GM19043 (cell line): ENCODE data around the gene SH3PXD2A.
"Not testable (repeated sequence)": the region's sequence is repeated elsewhere in the genome, so short reads cannot be mapped to it uniquely, and the experiment has no call there.

Experiments
- ATAC-seq: cut with Tn5 transposase; IDR thresholded peaks from one replicate; pipeline ENCODE4 v1.9.1; 2021; ENCODE audit warnings: low read depth; ENCODE audit not compliant: unreplicated experiment

Gene SH3PXD2A

DNA sequence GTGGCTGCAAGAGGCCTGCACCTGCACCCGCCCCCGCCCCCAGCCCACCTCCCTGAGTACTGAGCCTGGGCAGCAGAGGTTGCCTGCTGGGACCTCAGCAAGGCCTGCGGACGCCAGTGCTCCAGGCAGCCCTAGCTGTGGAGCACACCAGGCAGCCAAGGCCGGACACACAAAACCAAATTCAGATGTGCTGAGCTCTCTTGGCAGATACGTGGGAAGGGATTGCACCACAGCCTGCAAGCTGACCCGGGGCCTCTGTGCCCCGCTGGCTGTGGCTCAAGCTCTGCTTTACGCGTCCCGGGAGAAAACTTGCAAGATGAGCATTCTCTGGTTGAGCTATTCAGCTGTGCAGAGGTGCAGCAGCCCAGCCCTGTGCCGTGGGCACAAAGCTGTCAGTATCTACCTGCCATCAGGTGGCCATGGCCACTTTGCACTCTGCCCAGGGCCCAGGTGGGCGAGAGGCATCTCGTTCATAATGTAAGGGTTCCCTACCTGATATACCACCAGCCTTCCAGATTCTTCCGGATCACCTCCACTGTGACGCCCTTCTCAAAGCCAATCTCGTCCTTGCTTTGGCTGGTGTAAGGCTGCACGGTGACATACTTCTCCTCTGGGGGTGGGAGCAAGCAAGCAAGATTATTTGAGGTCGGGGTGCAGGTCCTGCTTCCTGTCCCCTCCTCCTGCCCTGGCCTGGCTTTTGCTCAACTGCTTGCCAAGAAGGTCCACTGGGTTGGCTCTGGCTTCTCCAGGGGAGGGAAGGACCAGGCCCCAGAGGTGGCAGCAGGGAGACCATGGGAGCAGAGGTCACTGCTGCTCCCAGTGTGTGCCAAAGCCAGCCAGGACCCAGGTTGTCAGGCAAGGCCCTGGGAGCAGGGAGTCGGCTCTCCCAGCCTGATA is 238.4 kb downstream of the SH3PXD2A start:
- no peak for ATAC-seq

DNA sequence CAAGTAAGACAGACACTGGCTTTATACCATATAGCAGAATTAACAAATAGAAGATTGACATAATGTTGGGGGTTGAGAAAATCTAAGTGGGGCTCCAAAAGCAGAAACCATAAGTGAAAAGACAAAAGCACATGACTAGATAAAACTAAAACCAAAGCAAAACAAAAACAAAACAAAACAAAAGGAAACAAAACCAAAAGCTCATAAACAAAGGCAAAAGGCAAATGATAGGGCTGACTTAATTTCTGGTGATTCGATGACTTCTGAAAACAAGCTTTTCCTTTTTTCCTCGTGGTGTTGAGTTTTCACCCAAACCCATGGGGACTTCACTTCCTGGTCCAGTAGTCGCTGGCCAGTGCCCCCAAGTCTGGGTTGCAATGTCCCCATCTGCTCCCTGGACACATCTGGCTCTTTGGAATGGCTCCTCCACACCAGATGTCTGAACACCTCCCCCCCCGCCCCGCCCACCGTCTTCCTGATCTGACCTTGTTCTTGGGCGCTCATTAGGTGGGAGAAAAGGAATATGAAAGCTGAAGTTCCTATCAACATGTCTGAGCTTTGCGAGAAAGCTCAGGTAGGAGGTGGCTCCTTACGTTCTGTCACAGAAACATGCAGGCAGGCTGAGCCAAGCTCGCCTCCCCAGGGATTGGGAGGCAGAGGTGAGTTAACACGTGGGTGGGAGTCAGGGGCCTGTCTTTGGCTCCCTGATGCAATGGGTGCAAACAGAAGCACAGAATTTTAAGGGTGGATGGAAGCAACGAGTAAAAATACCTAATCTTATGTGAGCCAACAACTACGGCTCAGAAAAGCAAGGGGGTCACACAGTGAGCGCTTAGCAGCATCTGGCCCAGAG is 240.8 kb downstream of the SH3PXD2A start:
- ATAC-seq = no peak

DNA sequence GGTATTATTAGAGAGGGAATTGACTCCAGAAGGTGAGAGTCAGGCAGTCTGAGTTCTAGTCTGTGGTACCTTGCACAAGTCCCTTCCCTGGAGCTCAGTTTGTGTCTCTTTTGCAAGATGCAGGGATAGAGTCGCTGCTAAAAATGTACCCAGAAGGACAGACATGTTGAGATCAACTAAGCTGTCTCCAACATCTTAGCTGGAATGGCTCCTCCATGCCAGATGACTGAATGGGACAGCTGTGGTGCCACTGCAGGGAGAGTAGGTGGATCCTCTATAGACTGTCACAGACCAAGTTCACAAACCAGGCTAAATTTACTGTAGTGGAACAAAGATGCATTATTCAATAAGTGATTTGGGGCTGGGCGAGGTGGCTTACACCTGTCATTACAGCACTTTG is 241.8 kb downstream of the SH3PXD2A start:
- ATAC-seq = no peak

DNA sequence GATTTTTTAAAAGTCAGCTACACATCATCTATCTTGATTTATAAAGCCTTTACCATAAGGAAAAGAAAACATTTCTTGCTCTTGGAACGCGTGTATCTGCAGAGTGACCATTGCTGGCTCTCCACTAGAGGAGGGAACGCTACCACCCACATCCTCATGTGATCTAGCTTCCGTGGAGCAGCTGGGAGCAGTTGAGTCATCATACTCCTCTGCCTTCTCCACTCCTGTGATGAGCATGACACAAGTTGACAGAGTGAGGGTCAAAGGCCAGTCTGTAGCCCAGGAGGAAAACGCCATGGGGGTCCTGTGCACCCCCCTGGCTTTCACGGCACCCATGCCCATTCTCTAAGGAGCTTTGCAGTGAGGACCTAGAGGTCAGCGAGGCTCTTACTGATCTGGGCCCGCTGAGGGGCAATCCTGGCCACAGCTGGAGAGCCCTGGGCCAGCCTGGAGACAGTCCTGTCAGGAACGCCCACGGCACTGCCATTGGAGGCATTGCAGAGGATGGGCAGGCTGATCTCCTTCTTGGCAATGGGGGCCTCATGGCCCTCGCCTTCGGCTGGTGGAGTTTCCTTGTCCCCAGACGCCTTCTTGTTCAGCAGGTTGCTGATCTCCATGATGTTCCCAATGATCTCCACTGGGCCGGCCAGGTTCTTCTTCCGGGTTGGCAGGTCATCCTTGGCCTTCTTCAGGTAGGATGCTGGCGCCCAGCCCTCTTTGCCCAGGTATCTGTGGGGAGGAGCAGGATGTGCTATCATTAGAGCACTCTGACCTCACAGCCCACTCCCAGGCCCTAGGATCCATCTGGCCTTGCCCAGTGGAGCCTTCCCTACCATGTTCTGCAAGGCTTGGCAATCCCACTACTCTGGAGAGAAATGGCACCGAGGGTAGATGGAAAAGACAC is 242.7 kb downstream of the SH3PXD2A start:
- ATAC-seq = no peak

DNA sequence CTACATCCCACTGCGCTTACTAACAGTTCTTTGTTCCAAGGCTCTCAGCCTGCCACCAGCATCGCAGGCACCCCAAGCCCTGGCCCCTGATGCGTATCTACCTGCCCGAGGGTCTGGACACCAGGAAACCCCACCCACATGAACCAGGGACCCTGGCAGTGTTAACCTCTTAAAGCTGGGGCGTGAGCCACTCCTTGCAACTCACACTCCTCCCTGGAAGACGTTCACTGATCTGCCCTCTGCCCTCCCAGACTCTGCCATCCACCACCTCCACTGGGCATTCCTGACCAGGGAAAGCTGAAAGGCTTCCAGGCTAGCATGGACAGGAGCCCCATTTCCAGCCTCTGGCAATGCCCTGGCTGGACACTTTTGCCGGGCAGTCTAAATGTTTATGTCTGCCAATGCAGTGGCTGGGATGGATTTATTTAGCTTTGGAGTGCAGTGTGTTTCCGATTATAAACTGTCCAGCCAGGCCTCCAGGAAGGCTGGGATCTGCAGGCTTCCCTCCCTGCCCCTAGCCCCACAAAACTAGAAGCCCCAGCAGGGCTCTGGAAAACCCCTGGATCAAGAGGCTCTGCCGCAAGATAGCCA is 244.4 kb downstream of the SH3PXD2A start:
- ATAC-seq = no peak

DNA sequence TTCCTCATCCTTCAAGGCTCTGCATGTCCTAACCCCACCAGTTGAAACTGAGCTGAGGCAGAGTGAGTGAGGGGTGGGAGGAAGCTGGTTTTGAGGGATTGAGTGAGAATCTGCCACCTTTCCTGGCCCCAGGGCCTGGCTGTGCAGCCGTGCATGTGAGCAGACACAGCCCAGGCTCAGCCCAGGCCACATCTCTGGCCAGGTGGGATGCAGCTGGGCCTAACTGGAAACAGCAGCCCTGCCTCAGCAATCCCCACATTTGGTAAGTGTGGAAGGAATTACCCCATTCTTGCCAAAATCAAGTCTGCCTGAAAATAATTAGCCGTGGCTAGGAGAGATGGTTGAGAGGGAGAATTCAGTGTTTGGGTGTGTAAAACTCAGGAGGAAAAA is 245.3 kb downstream of the SH3PXD2A start:
- ATAC-seq = no peak

DNA sequence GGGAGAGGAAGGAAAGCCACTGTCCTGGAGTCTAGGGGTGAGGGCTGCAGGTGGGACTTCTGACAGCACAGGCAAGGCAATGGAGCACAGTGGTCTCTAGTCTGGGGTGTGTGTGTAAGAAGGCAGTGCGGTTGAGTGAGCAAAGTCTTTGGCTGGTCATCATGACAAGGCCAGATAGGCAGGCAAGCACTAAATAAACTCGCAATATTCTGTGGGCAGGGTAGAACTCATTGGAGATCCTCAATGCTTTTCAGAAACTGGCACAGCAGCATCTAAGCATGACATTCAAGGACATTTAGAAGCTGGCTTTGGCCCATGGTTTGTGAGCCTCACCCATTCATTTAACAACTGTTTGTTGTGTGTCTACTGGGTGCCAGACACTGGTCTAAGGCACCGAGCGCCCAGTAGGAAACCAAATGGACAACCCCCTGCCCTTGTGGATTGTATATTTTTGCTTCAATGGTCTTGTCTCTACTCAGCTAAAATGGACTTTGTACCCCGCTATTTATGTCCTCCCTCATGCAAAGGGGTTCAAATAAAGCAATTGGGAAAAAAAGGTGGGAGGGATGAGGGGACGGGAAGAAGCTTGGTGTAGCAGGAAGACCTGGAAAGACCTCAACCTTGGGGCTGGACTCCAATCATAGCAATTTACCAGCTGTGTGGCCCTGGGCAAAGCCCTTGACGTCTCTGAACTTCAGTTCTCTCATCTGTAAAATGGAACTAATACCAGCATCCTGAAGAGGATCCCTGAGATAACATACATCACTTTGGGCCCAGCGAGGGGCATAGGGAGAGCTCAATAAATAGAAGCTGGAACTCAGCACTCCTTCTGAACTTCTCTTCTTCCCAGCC is 245.9 kb downstream of the SH3PXD2A start:
- ATAC-seq = no peak

DNA sequence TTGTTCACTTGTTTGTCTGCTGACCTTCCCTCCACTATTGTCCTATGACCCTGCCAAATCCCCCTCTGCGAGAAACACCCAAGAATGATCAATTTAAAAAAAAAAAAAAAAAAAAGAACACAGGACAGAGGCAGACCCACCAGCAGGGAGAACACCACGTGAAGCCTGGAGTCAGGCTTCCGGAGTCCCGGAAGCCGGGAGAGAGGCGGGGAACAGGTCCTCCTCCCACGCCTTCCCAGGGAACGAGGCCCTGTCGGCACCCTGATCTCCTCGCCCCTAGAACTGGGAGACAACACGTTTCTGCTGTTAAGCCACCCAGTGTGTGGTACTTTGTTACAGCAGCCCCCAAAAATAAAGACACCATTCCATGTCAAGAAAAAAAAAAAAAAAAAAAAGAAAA is 247.3 kb downstream of the SH3PXD2A start:
- ATAC-seq = not testable (repeated sequence)

DNA sequence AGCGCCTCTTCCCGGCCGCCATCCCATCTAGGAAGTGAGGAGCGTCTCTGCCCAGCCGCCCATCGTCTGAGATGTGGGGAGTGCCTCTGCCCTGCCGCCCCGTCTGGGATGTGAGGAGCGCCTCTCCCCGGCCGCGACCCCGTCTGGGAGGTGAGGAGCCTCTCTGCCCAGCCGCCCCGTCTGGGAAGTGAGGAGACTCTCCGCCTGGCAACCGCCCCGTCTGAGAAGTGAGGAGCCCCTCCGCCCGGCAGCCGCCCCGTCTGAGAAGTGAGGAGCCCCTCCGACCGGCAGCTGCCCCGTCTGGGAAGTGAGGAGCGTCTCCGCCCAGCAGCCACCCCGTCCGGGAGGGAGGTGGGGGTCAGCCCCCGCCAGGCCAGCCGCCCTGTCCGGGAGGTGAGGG is 248.3 kb downstream of the SH3PXD2A start:
- ATAC-seq = not testable (repeated sequence)

DNA sequence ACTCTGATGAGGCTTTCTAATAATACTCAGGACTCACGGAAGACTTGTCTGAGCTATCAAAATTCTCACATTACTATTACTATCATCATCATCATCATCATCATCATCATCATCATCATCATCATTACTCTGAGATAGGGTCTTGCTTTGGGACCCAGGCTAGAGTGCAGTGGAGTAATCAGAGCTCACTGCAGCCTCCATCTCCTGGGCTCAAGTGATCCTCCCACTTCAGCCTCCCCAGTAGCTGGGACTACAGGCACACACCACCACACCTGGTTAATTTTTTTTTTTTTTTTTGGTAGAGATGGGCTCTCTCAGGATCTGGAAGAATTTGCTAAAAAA is 249.3 kb downstream of the SH3PXD2A start:
- not testable (repeated sequence) for ATAC-seq

DNA sequence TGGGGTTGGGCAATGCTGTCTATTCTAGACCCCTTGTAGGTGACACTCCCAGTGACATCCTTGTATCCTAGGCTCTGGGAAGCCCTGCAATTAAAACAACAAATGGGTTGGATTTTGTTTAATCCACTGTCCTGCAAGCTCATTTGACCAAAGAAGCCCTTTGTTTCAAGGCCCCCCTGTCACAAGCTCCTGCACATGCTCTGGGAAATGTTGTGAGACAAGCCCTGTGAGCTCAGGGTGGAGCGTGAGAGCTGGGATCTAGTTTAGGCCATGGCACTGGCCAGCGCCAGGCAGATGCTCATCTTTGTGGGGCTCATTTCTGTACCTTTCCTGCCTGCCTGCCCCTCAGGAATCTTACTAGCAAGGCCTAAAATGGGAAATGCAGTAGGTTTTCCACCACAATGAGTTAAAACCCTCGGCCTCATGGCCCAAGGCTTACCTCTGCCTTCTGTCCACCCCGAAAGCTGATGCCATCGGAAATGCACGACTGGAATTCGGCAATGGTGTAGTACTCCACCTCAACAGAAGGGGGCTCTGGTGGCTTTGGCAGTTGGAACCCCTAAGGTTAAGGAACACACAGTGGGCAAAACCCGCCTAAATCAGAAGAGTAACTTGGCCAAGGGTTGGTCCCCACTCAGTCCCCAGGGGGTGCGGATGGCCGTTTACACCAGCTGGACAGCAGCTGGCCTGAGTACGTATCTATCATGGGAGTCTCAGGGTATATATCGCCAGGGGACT is 249.8 kb downstream of the SH3PXD2A start:
- ATAC-seq = no peak

DNA sequence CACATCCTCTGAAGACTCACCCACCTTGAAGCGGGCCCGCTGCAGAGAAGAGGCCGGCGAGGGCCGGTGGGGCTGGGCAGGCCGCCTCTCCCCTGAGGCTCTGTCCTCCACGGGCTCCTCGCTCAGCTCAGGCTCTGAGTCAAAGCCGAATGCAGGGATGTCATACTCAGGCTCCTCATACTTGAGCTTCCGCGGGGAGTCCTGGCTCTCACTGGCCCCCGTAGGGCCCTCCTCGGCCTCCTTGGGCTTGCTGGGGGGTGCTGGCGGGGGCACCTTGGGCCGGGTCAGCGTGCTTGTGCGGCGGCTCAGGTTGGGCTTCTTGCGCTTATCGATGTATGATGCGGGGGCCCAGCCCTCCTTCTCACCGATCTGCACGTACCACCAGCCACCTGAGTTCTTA is 252.0 kb downstream of the SH3PXD2A start:
- ATAC-seq = no peak

DNA sequence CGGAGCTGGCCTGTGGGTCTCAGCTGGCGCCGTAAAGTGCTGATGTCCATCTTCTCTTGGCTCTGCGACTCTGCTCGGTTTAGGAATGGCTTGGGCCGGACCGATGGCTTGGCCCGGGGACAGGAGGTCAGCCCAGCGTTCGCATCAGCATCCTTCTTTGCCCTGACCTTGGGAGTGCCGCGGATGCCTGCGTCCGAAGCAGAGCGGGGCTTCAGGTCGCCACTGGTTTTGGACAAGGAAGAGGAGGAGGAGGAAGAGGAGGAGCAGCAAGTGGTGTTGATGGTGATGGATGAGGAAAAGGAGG is 252.6 kb downstream of the SH3PXD2A start:
- no peak for ATAC-seq

DNA sequence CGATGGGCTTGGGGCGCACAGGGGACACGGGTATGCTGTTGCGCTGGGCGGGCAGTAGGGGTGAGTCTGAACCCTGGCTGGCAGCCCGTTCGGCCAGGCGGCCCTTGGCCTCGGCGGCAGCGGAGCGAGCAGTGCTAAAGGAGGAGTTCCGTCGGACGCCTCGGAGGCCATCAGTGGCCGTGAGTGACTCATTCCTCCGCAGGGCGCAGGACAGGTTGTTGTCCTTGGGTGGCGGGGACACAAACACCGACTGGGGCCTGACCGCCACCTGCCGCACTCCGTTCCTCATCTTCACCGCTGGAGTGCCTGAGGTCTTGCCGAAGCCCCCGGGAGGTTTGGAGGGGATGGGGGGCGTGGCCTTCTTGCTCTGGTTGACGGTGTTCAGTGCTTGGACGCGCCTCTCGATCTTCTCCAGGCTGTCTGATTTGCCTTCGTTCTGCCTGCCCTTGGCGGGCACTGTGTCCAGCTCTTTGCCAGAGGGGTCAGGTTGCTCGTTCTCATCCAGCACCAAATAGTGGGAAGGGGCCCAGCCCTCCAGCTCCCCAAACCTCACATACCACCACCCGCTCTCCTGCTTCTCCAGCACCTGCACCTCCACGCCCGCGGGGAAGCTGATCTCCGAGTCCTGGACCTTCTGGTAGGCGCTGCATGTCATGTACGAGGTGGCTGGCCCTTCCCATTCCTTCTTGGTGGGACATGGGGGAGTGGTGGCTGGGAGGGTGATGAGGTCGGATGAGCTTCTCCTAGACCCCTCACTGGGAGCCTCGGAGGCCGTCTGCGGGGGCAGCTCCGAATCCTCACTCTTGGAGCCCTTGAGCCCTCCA is 253.1 kb downstream of the SH3PXD2A start:
- ATAC-seq = no peak

DNA sequence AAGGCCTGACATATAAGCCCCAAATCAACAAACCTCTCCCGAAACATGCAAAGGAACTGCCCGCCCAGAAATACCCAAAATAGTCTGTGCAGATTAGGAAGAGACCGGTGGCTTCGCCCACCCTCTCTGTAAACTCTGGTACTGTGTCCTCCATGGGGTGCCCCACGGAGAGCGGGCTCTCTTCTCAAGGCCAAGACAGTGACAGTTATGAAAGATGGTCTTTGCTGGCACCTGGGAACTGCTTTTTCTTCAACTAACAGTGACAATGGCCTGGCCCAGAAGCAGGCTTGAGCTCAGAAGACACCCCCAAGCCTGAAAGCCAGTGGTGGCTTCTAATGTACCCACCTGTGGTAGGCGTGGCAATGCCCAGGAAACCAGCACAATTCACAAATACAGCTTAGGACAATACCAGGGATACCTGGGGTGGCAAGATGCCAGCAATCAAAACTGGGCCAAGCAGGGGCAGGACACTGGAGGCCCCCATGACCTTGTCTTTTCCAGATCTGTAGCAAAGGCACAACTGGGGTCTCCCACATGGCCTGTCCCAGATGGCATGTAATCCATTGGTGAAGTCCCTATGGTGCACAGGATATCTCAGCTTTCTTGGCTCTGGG is 254.3 kb downstream of the SH3PXD2A start:
- ATAC-seq = no peak

DNA sequence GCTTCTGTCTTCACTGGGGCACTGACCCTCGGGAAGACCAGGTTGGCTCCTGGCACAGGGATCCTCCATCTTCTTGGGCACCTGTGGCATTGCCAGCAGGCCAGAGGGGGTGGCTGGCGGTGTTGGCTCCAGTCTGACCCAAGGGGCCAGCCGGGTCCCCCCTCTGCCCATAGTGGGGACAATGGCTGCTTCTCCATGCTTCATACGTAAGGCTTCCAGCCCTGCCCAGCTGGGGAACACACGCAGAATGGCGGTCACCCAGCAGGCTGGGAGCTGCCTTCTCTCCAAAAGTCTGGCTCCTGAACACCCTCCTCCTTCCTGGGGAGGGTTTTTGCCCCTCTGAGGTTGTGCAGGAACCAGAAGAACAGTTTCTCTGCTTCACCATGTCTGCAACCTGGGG is 255.1 kb downstream of the SH3PXD2A start:
- no peak for ATAC-seq

DNA sequence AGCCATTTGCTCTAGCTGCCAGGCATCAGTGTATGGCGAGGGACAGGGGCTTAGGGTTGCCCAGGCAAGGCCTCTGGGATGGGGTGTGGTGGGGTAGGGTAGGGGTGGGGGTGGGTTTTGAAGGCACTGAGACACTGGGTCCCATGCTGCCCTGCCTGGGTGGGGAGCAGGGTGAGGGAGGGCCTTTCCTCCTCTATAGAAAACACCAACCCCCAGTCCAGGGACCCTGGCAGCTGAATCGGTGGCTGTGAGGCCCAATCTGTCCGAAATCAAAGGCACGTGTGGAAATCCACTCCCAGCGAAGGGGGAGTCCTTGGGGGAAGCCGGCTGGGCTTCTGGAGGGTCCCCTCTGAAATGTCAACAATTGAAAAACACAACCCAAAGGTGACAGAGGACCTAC is 255.5 kb downstream of the SH3PXD2A start:
- no peak for ATAC-seq

DNA sequence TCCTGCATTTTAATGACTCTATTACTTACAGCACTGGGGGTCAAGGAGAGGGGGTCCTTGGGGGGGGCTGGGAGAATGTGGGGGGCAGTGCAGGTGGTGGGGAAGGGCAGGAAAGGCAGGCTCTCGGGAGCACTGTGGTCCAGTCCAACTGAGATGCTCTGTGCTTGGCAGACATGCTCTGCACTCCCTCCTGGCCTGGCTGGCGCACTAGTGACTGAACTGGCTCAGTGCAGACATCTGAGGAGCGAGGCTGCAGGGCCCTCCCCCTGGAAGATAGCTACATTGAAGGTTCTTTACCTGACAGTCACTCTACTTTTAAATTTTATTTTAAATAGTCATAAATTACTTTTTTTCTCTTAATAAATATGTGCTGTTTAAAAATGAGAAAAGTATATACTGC is 256.2 kb downstream of the SH3PXD2A start:
- ATAC-seq = no peak
